ENCODE data around the gene SYCN. TPM values are rescaled to one million over a fixed set of nuclear protein-coding genes. Genes with fewer than 3 reads are reported as not detected.
A peak's percentile ranks its signal among the peaks of the same experiment; 100 is the strongest.

SYCN gene
- total RNA-seq, 1 experiment from 2014 or later: not detected

GRCh38 chr19:39208175-39208795, 4.2 kb upstream of the SYCN start:
- no peaks in the 10 kb centered on the region for H3K27me3 ChIP-seq
- H3K4me1 ChIP-seq: no peaks in the 10 kb centered on the region
- no peak overlapping the region for H3K27ac ChIP-seq
- no peaks in the 10 kb centered on the region for H3K36me3 ChIP-seq
- no peaks in the 10 kb centered on the region for H3K9me3 ChIP-seq (replicated peaks)
- H3K4me3 ChIP-seq: no peak overlapping the region
- DNase-seq: peak in 1 of 2 experiments; percentile 29

GRCh38 chr19:39207293-39207836, 3.3 kb upstream of the SYCN start:
- Histone ChIP-seq H3K9me3 (replicated peaks) (no peaks in the 10 kb centered on the region), H3K27ac (no peak overlapping the region), H3K36me3 (no peaks in the 10 kb centered on the region), H3K4me3 (no peak overlapping the region), H3K4me1 (no peaks in the 10 kb centered on the region), H3K27me3 (no peaks in the 10 kb centered on the region)
- DNase-seq: no peak

GRCh38 chr19:39206122-39206521, 2.1 kb upstream of the SYCN start:
- no peak overlapping the region for H3K27ac ChIP-seq
- no peaks in the 10 kb centered on the region for H3K27me3 ChIP-seq
- no peak overlapping the region for H3K4me3 ChIP-seq
- no peaks in the 10 kb centered on the region for H3K36me3 ChIP-seq
- DNase-seq: no peak
- no peaks in the 10 kb centered on the region for H3K9me3 ChIP-seq (replicated peaks)
- H3K4me1 ChIP-seq: no peaks in the 10 kb centered on the region

GRCh38 chr19:39205449-39205764, 1.3 kb upstream of the SYCN start:
- H3K36me3 ChIP-seq: no peaks in the 10 kb centered on the region
- H3K4me1 ChIP-seq: no peaks in the 10 kb centered on the region
- no peak for DNase-seq
- H3K9me3 ChIP-seq (replicated peaks): no peaks in the 10 kb centered on the region
- H3K27me3 ChIP-seq: no peaks in the 10 kb centered on the region
- H3K27ac ChIP-seq: no peak overlapping the region
- no peak overlapping the region for H3K4me3 ChIP-seq

- no peaks in the 10 kb centered on the region for H3K36me3 ChIP-seq
- H3K4me3 ChIP-seq: no peak overlapping the region
- no peaks in the 10 kb centered on the region for H3K9me3 ChIP-seq (replicated peaks)
- DNase-seq: no peak
- H3K27me3 ChIP-seq: no peaks in the 10 kb centered on the region
- H3K4me1 ChIP-seq: no peaks in the 10 kb centered on the region
- no peak overlapping the region for H3K27ac ChIP-seq
These were observed 1.1 kb downstream of the SYCN start for GRCh38 chr19:39202998-39203355.

- H3K4me1 ChIP-seq: peaks cover 6% of the 10 kb centered on the region
- H3K36me3 ChIP-seq: no peaks in the 10 kb centered on the region
- H3K4me3 ChIP-seq: no peak overlapping the region
- H3K27ac ChIP-seq: no peak overlapping the region
- no peaks in the 10 kb centered on the region; the same call in 1 of the 2 replicates for H3K27me3 ChIP-seq
- DNase-seq: no peak
- H3K9me3 ChIP-seq (replicated peaks): no peaks in the 10 kb centered on the region
These were observed 3.3 kb downstream of the SYCN start for GRCh38 chr19:39200803-39201115.

- DNase-seq: no peak
- Histone ChIP-seq H3K4me1 (peaks cover 11% of the 10 kb centered on the region), H3K4me3 (no peak overlapping the region), H3K27ac (no peak overlapping the region), H3K9me3 (replicated peaks) (no peaks in the 10 kb centered on the region), H3K27me3 (no peaks in the 10 kb centered on the region; the same call in 1 of the 2 replicates), H3K36me3 (no peaks in the 10 kb centered on the region)
These were observed 3.8 kb downstream of the SYCN start for GRCh38 chr19:39200066-39200802.

GRCh38 chr19:39199025-39199424, 5.0 kb downstream of the SYCN start:
- Histone ChIP-seq H3K9me3 (replicated peaks) (no peaks in the 10 kb centered on the region), H3K27me3 (no peaks in the 10 kb centered on the region; the same call in 1 of the 2 replicates), H3K36me3 (no peaks in the 10 kb centered on the region), H3K27ac (no peak overlapping the region), H3K4me3 (no peak overlapping the region), H3K4me1 (peaks cover 11% of the 10 kb centered on the region)
- no peak for DNase-seq

GRCh38 chr19:39197808-39198207, 6.3 kb downstream of the SYCN start:
- no peak for DNase-seq
- H3K9me3 ChIP-seq (replicated peaks): no peaks in the 10 kb centered on the region
- no peaks in the 10 kb centered on the region for H3K36me3 ChIP-seq
- no peak overlapping the region for H3K27ac ChIP-seq
- no peak overlapping the region for H3K4me3 ChIP-seq
- H3K4me1 ChIP-seq: peaks cover 19% of the 10 kb centered on the region
- H3K27me3 ChIP-seq: no peaks in the 10 kb centered on the region; the same call in 1 of the 2 replicates

- no peaks in the 10 kb centered on the region for H3K36me3 ChIP-seq
- peak within 1 kb of the TSS; percentile 55 for H3K27ac ChIP-seq
- DNase-seq: peak; percentile 71
- H3K27me3 ChIP-seq: no peaks in the 10 kb centered on the region; the same call in 1 of the 2 replicates
- H3K4me3 ChIP-seq: peak within 1 kb of the TSS; percentile 52
- H3K9me3 ChIP-seq (replicated peaks): no peaks in the 10 kb centered on the region
- peaks cover 19% of the 10 kb centered on the region for H3K4me1 ChIP-seq
These were observed 7.1 kb downstream of the SYCN start, which contains the start of gene NCCRP1 for GRCh38 chr19:39196860-39197562. NCCRP1 (plus strand) TSS chr19:39196964; CDS start chr19:39196983, 19 bp downstream.

- H3K9me3 ChIP-seq (replicated peaks): no peaks in the 10 kb centered on the region
- DNase-seq: peak; percentile 73 to 75
- no peaks in the 10 kb centered on the region for H3K36me3 ChIP-seq
- H3K27me3 ChIP-seq: no peaks in the 10 kb centered on the region; the same call in 1 of the 2 replicates
- H3K4me1 ChIP-seq: peaks cover 19% of the 10 kb centered on the region
- H3K4me3 ChIP-seq: peak overlapping the region; percentile 52
- H3K27ac ChIP-seq: peak overlapping the region; percentile 55
These were observed 7.7 kb downstream of the SYCN start for GRCh38 chr19:39196320-39196719.

- H3K27me3 ChIP-seq: no peaks in the 10 kb centered on the region; the same call in 1 of the 2 replicates
These were observed 8.3 kb downstream of the SYCN start for GRCh38 chr19:39195755-39196154.

GRCh38 chr19:39194832-39195542, 9.1 kb downstream of the SYCN start:
- no peak overlapping the region; the same call in 1 of the 2 replicates for H3K27ac ChIP-seq
- H3K4me1 ChIP-seq: peaks cover 19% of the 10 kb centered on the region
- no peak overlapping the region for H3K4me3 ChIP-seq
- H3K36me3 ChIP-seq: no peaks in the 10 kb centered on the region
- DNase-seq: peak; percentile 53 to 56
- H3K9me3 ChIP-seq (replicated peaks): no peaks in the 10 kb centered on the region
- H3K27me3 ChIP-seq: no peaks in the 10 kb centered on the region; the same call in 1 of the 2 replicates

More at GRCh38 chr19:39195755-39196154, 8.3 kb downstream of the SYCN start:
- no peak overlapping the region for H3K4me3 ChIP-seq
- no peaks in the 10 kb centered on the region for H3K36me3 ChIP-seq
- DNase-seq: no peak
- peaks cover 19% of the 10 kb centered on the region for H3K4me1 ChIP-seq
- H3K27ac ChIP-seq: peak overlapping the region; percentile 55
- H3K9me3 ChIP-seq (replicated peaks): no peaks in the 10 kb centered on the region

- no peak overlapping the region for H3K27ac ChIP-seq
These were observed 10.3 kb downstream of the SYCN start for GRCh38 chr19:39193803-39194202.

More at GRCh38 chr19:39193803-39194202, 10.3 kb downstream of the SYCN start:
- Histone ChIP-seq H3K27me3 (no peaks in the 10 kb centered on the region; the same call in 1 of the 2 replicates), H3K9me3 (replicated peaks) (no peaks in the 10 kb centered on the region), H3K36me3 (no peaks in the 10 kb centered on the region), H3K4me1 (peaks cover 25% of the 10 kb centered on the region), H3K4me3 (no peak overlapping the region)
- DNase-seq: no peak

Measured in SJCRH30 (cell line).